NCI-H128 (cell line): ENCODE measurements around the gene ESRRG.

ENCODE experiments used
- DNase-seq: peaks from one replicate; lab custom pipeline; 2025; ENCODE audit not compliant: unreplicated experiment; lab: John Stamatoyannopoulos, UW

Gene ESRRG

DNA sequence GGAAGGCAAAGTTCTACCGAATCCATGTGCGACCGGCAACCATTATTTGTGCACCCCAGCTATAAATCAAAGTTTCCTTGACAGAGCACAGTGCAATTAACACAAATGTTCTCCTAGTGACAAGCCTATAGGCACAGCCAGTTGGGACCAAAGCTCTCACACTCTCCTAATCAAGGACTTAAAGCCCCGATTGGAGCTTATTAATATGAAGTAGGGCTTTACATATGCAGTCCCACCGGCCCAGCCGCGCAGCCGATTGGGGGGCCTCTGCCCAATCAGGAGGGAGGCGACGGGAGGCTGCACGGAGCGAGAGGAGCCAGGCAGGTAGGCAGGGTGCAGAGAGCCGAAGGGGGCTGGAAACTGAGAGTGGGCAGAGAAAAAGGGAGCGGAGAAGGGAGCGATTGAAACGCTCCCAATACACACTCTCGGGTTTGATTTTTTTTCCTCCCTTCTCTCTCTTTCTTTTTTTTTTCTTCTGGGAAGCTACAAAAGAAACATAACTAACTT, at the start of gene ESRRG:
TSS of gene ESRRG (minus strand) at position 156 of the 507 bp plus-strand sequence. CDS start at position 26, 130 bp downstream.
- peak; percentile 86 for DNase-seq

DNA sequence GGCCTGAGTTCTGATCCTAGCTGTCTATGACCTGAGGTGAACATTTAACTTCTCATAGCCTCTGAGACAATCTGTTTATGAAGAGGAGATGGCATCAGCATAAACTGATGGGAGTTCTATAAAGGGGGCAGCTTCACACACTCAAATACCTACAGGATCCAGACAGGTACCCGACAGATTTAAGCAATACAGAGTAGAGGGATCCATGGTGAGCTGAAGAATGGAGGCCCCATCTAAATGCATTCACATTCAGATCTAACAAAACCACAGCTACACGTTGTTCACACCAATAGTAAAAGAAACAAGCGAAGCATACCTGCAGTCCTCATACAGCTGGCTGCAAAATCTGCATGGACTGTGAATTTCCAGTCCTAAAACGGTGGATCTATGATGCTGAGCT, 48.7 kb upstream of the ESRRG start:
- no peak for DNase-seq

DNA sequence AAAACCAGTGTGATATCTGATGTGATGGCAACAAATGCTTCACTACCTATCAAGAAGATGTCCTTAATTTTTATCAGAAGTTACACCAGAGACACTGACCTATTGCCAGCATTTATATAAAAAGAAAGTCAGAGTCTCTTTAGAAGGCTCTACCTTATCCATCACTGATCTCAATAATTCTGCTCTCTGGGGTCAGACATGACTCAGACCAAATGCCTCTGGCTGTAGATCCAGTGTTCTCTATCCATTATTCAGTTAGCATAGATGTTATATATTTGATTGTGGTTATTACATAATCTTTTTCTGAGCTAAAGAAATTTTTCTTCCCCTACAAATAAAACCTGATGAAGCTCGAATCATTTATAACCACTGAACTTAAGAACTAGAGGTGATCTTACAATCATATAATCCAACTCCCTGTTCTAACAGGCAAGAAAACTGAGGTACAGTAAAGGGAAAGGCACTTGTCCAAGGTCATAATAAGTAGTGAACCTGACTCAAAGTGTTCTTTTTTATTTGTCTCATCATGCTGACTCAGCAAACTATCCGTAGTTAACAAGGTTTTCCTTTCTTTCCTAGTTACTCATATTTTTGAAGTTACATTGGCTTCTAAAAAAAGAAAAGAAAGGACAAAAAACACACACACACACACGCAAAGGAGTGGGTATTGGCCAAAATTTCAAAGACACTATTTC, 43.6 kb upstream of the ESRRG start:
- no peak for DNase-seq

DNA sequence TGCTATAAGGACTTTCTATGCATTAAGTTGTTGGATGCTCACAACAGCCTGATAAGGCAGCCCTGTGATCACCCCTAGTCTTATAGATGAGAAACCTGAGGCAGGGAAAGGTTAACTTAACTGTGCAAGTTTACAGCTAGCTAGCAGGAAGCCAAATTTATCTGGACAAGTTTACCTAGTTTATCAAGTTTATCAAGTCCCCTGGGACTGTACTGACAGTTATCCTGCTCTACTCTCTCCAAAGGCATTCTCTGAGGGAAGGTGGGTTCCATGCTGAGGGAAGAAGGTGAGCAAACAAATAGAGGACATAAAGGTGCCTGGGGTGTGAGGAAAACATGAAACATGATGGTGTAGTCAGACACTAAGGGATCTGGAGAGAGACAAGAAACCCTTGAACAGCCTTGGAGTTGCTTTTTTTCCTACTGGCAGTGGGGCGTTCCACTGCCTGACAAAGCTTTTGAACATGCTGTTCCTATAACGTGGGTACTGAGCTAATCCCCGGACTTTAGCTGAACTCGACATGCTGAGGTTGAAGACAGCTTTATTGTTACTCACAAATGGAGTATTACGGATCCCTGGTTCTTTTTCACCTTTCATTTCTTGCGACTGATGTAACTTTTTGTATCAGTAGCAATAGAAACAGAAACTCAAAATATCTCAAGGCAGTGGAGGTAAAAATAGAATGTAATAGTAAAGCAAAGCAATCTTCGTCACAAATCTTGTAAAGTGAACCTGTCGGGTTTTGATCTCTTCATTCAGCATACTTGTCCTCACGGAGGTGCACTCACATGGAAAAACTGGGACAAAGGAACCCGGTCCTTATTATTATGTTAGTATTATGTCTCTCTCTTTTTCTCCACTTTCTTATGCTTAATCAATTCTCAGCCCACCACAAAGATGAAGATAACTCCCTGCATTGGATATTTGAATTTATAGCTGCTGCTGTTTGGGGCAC, 42.4 kb upstream of the ESRRG start:
- no peak for DNase-seq

DNA sequence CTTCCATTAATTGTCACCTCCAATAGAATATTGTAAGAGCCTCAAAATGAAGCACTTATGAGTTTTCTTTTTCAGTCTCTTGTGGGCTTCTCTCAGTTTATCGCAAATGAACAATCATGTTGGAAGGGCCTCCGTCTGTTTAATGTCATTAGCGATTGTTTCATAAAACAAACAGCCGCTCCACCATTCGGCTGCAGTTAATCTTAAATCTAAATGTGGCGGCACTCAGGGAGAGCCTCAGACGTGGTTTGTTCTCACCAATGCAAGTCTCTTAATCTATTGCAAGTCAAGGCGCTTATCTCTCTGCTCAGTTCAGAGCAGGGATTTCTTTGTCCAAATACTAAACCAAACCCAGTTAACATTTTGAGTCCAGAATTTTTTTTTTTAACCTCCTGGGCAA, 34.9 kb upstream of the ESRRG start:
- DNase-seq = no peak

DNA sequence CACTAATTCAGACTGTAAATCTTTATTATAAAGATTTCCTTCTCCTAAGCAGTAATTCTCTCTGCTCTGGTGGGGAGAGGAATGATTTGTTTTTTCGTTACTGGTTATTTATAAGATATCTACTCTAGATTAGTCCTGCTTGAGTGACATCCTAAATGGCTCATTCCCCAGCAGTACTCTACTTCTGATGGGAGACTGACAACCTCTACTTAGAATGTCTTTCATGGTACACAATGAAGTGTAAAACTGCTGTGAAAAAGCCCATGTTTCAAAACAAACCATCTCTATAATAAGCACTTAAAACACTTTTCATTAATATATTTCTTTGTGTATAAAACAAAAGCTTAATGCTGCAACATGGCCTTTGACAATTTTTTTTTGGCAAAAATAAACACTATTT, 33.9 kb upstream of the ESRRG start:
- DNase-seq = no peak

DNA sequence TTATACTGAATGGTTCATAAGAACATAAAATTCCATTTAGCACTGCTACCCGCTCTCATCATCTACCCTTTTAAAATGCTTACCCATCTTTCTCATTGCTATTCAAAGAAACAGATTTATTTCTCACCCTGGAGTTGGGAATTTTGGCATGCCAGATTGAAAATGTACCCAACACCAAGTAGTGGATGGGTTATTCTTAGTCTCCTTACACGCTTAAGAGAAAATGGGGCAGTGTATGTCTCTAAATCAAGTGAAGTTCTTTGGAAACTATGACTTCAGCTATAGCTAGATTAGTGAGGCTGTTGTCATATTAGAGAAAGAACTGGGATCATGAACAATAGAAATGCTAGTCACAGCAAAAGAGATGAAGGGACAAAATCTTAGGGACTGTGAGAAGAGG, 27.7 kb upstream of the ESRRG start:
- DNase-seq = no peak

DNA sequence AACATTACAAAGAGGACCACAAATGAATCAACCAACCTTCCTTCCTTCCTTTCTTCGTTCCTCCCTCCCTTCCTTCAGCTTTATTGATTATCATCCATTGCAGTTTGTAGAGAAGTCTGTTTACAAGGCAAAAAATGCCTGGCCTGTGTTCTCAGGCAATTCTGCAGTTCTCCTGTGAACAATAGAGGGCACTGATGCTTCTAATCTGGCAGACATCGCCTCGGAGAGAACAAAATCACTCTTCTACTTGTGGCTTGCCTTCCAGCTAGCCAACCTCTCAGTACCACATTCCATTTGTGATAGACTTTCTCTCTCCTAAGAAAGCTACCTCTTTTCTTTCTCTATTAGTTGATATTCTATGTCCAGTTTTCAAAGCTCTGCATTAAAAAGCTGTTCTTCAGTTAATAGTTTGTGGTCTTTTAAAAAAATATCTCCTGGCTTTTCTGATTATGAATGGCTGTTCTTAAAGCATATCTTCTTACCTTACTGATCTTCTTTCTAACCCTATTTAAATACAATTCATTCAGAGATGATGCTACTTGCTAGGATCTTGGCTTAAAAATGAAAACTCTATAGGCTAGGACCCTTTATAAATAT, 26.9 kb upstream of the ESRRG start:
- DNase-seq = peak; percentile 43

DNA sequence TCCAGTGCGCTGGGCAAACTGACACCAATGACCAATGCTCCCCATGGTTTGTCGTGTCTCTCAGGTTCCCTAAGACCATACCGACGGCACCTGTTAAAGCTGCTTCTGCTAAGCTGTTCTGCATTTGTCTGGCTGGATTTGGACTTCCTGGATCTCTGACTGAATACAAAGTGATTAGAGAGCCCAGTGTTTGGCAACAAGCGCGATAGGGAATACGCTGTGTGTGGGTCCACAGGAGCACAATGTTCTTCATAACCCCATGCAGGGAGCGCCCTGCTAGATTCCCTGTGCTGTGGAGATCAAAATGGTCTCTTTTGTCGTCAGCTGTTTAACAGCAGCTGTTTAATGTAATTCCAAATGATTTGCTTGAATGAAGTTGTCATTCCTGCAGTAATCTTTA, 26.0 kb upstream of the ESRRG start:
- DNase-seq = no peak

DNA sequence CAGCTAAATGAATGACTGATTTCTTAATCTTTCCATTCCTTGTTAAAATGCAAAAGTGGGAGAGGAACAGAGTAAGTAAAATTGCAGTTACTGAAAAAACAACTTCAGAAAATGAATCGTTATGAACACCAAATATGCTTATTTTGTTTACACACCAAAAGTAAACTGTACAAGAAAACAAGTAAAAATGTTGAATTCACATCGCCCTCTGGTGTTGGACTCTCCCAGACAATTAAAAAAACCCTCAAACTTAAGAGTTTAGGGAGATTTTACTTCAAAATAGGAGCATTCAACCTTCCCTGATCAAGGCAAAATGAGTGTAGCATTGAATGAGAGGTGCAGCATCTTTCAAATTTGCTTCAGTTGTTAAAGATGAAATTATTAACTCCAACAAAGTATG, 19.4 kb upstream of the ESRRG start:
- no peak for DNase-seq

DNA sequence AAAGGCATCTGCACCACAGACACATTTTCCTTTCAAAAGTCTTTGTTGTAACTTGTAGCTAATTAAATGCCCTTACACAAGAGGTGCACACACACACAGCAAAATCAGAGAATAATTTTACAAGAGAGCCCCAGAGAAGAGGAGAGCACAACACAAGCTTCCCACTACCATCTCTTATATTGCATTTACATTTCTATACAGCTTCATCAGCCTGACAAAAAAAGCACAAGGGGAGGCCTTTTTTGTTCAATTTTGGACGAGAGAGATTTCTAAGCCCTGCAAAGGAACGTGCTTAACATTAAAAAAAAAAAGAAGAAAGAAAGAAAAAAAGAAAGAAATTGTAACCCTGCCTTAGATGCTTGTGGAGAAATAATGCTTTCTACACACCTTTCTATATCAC, 17.1 kb upstream of the ESRRG start:
- DNase-seq = no peak

DNA sequence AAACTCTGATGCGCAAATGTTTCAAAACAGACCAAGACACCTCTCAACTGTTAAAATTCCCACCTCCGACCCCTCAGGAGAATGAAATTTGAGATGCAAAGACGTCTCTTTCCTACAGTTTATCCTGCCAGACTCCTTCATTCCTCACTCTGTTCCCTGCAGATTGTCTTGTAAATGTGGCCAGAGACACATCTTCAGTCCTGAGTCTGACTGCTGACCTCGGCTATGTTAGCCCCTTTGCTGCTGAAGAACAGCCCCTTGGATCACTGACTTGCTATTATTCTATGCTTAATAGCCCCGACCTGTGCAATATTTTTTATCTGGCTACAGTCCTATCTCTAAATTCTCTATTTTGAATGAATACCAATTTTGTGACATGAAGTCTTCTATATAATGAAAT, 16.6 kb upstream of the ESRRG start:
- no peak for DNase-seq

DNA sequence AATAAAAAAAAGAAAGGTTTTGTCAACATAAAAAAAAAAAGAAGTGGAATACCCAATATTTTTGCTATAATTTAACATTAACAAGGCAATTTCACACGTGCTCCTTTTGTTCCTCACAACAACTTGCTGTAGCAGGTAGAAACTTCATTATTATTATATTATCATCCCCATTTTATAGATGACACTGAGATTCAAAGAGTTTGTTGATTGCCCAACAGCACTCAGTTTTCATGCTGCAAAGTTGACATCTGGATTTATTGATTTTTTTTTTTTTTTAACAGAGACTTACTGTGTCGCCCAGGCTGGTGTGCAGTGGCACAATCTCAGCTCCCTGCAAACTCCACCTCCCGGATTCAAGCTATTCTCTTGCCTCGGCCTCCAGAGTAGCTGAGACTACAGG, 8.9 kb upstream of the ESRRG start:
- no peak for DNase-seq

DNA sequence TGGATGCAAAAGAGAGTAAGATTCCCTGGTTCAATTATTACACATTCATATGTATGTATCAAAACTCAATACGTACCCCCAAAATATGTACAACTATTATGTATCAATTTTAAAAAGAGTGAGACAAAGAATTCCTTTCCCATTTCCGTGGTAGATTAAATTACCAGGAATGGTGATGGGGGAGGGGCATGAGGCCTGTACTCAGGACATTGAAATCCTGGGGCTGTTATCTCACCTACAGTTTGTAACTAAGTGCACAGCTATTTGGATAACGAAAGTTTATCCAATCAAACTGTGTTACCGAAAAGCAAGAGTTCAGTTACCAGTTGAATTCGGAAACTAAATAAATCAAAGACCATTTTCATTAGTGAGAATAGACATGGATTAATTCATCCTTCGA, 8.3 kb upstream of the ESRRG start:
- no peak for DNase-seq

DNA sequence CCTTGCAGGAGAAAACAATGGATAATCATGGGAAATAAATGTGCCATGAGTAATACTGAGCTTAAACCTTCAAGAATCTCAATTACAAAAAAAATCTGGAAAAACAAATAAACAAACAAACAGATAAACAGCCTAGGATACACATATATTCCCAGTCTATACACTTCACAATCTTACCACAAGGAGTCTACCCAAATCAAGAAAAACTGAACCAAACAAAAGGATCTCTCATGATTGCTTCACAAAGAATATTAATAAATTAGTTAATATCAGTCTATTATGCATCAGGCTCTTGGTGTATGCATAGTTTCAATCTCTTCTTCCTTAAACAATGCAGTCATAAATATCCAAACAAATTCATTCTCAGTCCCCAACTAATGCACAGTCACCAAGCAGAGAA, 3.2 kb upstream of the ESRRG start:
- no peak for DNase-seq

DNA sequence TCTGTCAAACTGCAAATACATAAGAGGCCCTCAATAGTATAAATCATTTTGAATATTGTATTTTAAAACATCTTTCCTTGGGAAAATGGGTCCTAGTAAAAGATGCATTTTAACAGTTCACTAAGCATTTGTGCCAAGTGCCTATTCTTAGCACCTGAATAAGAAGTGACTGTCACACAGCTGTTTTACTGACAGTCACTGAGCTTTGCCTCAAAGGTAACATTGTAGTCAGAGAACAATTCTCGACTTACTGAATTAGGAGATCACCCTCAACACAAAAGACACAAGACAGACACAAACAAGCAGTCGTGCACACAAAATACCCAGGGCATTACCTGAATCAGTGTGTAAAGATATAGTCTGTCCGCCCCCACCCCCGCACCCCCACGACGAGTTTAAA, 408 bp downstream of the ESRRG start:
- DNase-seq = no peak

DNA sequence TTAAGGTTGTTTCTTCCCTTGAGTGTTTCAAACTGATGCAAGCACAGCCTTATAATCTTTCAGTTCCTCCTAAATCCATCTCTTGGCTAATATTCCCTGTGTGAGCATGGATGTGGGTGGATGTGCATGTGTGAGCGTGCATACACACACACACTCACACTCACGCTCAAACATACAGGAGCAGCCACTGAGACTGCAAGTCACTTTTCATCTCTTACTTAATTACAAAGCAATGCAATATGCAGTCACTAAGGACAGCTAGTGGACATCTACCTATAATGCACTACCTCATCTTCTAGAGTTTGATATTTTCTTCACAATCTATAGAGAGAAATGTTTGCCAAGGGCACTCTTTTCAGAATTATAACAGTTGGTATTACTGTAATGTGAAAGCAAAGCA, 1.4 kb downstream of the ESRRG start:
- no peak for DNase-seq

DNA sequence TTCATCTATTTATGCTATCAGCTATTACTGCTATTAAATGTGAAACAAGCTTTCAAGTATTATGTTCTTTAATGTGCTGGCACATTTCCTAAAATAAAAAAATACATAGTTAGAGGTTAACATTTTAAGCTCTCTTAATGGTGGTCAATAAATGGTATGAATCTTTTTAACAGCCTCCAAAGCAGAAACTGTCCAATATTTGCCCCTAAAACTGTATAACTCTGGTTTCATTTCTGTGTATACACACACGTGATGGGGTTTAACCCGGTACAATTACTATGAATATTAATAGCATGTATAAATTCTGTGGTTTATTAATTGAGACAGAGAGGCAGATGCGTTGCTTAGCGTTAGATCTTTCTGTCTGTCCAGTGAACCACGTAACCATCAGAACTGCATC, 2.2 kb downstream of the ESRRG start:
- no peak for DNase-seq

DNA sequence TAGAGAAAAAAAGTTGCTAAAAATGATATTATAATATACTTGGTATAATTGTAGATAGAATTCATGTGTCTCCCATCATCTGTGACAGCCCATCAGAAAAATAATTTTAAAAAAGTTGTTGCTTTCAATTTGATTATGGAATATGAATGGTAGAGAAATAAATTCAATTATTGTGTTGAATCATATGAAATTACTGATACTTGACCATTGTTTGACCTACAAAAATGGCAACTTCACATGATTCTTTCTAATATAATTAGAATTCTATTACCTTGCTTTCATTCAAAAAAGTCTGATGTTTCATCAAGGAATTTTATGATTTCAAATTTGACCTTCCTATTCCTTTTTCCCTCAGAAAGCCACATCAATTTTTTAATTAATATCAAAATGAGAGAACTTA, 11.5 kb downstream of the ESRRG start:
- DNase-seq = no peak

DNA sequence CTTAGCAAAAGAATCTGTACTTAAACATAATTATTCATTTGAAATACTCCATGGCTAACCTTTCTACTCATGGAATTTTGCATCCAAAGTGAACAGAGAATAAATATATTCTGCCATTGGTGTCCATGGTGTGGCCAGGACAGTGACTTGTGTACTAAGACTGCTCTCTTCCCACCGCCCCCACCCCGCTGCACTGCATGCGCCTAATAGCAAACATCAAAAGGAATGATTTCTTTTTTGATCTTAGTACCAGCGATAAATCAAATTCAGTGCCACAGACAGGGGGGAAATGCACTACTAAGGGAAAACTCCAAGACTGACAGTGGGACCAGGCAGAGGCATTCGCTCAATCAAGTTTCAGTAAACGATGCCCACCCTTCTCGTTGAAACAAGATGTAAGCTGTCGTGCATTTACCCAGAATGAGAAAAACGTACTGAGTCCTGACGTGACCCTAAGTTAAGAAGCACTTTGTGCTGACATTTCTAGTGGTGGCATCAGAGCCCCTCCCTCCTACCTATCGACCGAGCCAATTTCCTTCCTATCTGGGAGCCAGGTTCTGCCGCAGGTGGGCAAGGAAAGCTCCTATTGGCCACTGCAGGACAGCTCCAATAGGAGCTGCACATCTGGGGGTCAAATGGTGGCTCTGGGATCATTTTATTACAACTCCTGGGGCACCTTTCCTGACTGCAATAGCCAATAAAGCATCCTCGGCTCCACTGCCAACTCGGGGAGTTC, 12.5 kb downstream of the ESRRG start:
- DNase-seq = no peak

DNA sequence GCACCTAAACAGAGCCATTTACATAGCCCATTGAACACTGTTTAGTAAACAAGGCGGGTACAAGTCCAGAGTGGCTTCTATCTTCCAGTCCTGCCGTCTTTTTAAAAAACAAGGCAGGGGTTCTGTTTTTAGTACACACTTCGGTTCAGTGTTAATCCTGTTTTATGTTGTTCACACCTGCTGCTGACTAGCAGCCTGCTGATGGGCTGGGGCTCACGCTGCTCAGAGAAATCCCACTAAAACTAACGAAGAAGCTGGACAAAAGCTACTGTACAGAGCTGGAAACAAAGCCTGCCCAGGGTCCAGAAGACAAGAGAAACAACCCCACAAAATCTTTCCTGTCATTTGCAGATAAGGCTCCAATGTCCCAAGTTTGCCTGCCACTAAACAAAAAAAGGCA, 13.2 kb downstream of the ESRRG start:
- DNase-seq = no peak
